Measurements from ENCODE around the gene NOTCH1. TPM values are rescaled to one million over a fixed set of nuclear protein-coding genes. Genes with fewer than 3 reads are reported as not detected.

Gene NOTCH1
- total RNA-seq, 1 donor from 2014 or later: 17.6 TPM

GRCh38 chr9:136506425-136506824 is 39.4 kb downstream of the NOTCH1 start:
- intact Hi-C loops (cut with micrococcal nuclease): no loop called here
- H3K9me3 ChIP-seq (replicated peaks): no peaks in the 10 kb centered on the region
- H3K36me3 ChIP-seq: peaks cover 100% of the 10 kb centered on the region
- H3K27me3 ChIP-seq (ENCODE audit: low read depth): no peaks in the 10 kb centered on the region
- TF ChIP-seq CTCF (IDR thresholded peaks at IDR 0.05; ENCODE audit: borderline replicate concordance): no peak
- no peak overlapping the region for H3K4me3 ChIP-seq
- H3K4me1 ChIP-seq: peaks cover 35% of the 10 kb centered on the region
- H3K27ac ChIP-seq (replicated peaks): no peak overlapping the region
- no peak for DNase-seq

GRCh38 chr9:136505406-136506403 is 40.1 kb downstream of the NOTCH1 start:
- H3K4me3 ChIP-seq: no peak overlapping the region
- no peaks in the 10 kb centered on the region for H3K9me3 ChIP-seq (replicated peaks)
- H3K36me3 ChIP-seq: peaks cover 100% of the 10 kb centered on the region
- peaks cover 28% of the 10 kb centered on the region for H3K4me1 ChIP-seq
- no peaks in the 10 kb centered on the region for H3K27me3 ChIP-seq (ENCODE audit: low read depth)
- no peak for DNase-seq
- intact Hi-C loops (cut with micrococcal nuclease): no loop called here
- no peak overlapping the region for H3K27ac ChIP-seq (replicated peaks)
- TF ChIP-seq CTCF (IDR thresholded peaks at IDR 0.05; ENCODE audit: borderline replicate concordance): no peak

GRCh38 chr9:136504512-136505348 is 41.1 kb downstream of the NOTCH1 start:
- no peaks in the 10 kb centered on the region for H3K9me3 ChIP-seq (replicated peaks)
- DNase-seq: no peak
- no peak overlapping the region for H3K27ac ChIP-seq (replicated peaks)
- H3K4me1 ChIP-seq: peaks cover 18% of the 10 kb centered on the region
- H3K36me3 ChIP-seq: peaks cover 100% of the 10 kb centered on the region
- no peak for TF ChIP-seq CTCF (IDR thresholded peaks at IDR 0.05; ENCODE audit: borderline replicate concordance)
- H3K27me3 ChIP-seq (ENCODE audit: low read depth): no peaks in the 10 kb centered on the region
- no peak overlapping the region for H3K4me3 ChIP-seq
- intact Hi-C loops (cut with micrococcal nuclease): no loop called here

GRCh38 chr9:136502940-136503550 is 42.8 kb downstream of the NOTCH1 start:
- H3K4me3 ChIP-seq: no peak overlapping the region
- H3K4me1 ChIP-seq: peaks cover 6% of the 10 kb centered on the region
- H3K9me3 ChIP-seq (replicated peaks): no peaks in the 10 kb centered on the region
- no peak for TF ChIP-seq CTCF (IDR thresholded peaks at IDR 0.05; ENCODE audit: borderline replicate concordance)
- H3K27me3 ChIP-seq (ENCODE audit: low read depth): no peaks in the 10 kb centered on the region
- intact Hi-C loops (cut with micrococcal nuclease): no loop called here
- H3K27ac ChIP-seq (replicated peaks): no peak overlapping the region
- peaks cover 99% of the 10 kb centered on the region for H3K36me3 ChIP-seq
- DNase-seq: no peak

GRCh38 chr9:136502196-136502595 is 43.7 kb downstream of the NOTCH1 start:
- intact Hi-C loops (cut with micrococcal nuclease): no loop called here
- Histone ChIP-seq H3K27ac (replicated peaks) (no peak overlapping the region), H3K27me3 (ENCODE audit: low read depth) (no peaks in the 10 kb centered on the region), H3K4me1 (peaks cover 6% of the 10 kb centered on the region), H3K9me3 (replicated peaks) (no peaks in the 10 kb centered on the region), H3K4me3 (no peak overlapping the region), H3K36me3 (peaks cover 99% of the 10 kb centered on the region)
- DNase-seq: no peak
- TF ChIP-seq CTCF (IDR thresholded peaks at IDR 0.05; ENCODE audit: borderline replicate concordance): no peak
